Activated T-cell treated with anti-CD3 and anti-CD28 coated beads, Interleukin-2, amount 50 U/mL, for 72 hours (primary cell): ENCODE measurements around the gene GOLGB1. TPM values are rescaled to one million over a fixed set of nuclear protein-coding genes. Genes with fewer than 3 reads are reported as not detected.
A peak's percentile ranks its signal among the peaks of the same experiment; 100 is the strongest.
"Not testable (repeated sequence)": the region's sequence is repeated elsewhere in the genome, so short reads cannot be mapped to it uniquely, and the experiment has no call there.

Source experiments
- ATAC-seq, 2 donors: fragments of 150-1000 bp; cut with Tn5 transposase; replicated peaks in 1 of 2; 2 replicates each; pipeline ENCODE4 v1.10.0; 2021; ENCODE audit warnings: moderate library complexity in 2 of 2, mild to moderate bottlenecking in 1 of 2
- DNase-seq, 2 donors: peaks; one replicate each; pipeline ENCODE4 v3.0.0; 2021 to 2022; ENCODE audit warnings: mixed read lengths in 1 of 2
- H3K27ac Mint-ChIP-seq: one replicate; pipeline ENCODE4 v1.8.0; 2022; ENCODE audit warnings: mild to moderate bottlenecking, moderate library complexity, mixed read lengths
- H3K27me3 Mint-ChIP-seq: one replicate; pipeline ENCODE4 v1.8.0; 2022; ENCODE audit warnings: low read depth, mixed read lengths
- H3K36me3 Mint-ChIP-seq, 2 donors: one replicate each; pipeline ENCODE4 v1.8.0; 2022; ENCODE audit warnings: mixed read lengths in 2 of 2, mild to moderate bottlenecking in 1 of 2; ENCODE audit not compliant: insufficient read depth in 2 of 2
- H3K4me1 Mint-ChIP-seq: one replicate; pipeline ENCODE4 v1.8.0; 2022; ENCODE audit warnings: low read depth, mixed read lengths
- H3K4me3 Mint-ChIP-seq, 2 donors: one replicate each; pipeline ENCODE4 v1.8.0; 2022; ENCODE audit warnings: mild to moderate bottlenecking in 2 of 2, mixed read lengths in 2 of 2, moderate library complexity in 2 of 2
- H3K9me3 Mint-ChIP-seq, 2 donors: one replicate each; pipeline ENCODE4 v1.8.0; 2022; ENCODE audit warnings: mixed read lengths in 2 of 2
- total RNA-seq, 2 donors: library from RNA; stranded (reverse); gene quantifications; one replicate each; pipeline ENCODE4 v1.2.3, GENCODE V29; 2022

Gene GOLGB1
- total RNA-seq, 2 donors from 2014 or later = 26.5 to 33.1 TPM

DNA sequence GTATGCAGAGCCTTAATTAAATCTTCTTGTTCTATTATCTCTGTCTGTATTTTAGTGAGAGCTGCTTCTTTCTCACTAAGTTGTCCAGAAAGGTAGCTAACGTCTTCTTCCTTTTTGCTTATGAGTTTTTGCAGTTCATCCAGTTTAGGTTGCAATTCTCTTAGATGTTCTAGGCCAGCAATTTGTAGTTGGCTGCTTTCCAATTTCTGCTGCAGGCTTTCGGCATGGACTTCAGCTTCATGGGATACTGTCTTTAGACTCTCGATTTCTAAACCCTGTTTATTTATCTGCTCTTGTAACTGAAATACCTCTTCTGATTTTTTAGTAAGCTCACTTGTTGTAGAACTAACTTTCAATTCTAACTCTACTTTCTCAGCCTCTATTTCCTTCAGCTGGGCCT is 53.4 kb downstream of the GOLGB1 start:
- H3K4me3 Mint-ChIP-seq = no peak overlapping the region
- H3K9me3 Mint-ChIP-seq = no peaks in the 10 kb centered on the region
- no peaks in the 10 kb centered on the region for H3K27me3 Mint-ChIP-seq
- H3K4me1 Mint-ChIP-seq = peaks cover 12% of the 10 kb centered on the region
- H3K27ac Mint-ChIP-seq = no peak overlapping the region
- ATAC-seq (no peak), DNase-seq (no peak)
- peaks cover 14 to 16% of the 10 kb centered on the region in 2 donors for H3K36me3 Mint-ChIP-seq

DNA sequence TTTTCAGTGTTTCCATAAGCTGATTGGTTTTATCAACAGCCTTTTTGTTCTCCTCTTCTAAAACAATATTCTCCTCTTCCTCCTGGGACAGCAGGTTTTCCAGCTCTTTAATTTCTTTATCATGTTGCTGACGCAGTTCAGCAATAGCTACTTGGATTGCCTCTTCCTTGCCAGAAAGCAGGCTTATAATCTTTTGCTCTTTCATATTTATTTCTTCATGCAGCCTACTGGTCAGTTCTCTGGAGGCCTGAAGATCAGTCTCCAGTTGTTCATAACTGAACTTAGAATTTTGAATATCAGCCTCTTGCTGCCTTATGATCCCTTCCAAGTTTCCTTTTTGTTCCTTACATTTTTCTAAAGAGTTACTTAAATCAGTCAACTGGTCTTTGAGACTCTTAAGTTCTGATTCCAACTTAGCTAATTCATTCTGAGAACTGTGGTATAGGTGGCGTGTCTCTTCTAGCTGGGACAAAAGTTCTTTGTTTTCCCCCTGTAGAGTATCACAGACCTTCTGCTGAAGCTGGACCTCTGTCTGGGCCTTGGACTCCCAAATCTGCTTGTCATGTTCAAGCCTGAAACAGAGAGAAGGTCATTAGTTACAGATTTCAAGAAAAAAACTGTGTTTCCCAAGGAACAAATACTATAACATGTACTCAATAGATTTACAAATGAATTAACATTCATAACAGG is 57.4 kb downstream of the GOLGB1 start:
- Mint-ChIP-seq H3K9me3 (no peaks in the 10 kb centered on the region), H3K27ac (peak overlapping the region; percentile 54), H3K4me3 (no peak overlapping the region), H3K27me3 (no peaks in the 10 kb centered on the region), H3K36me3 (peaks cover 11 to 14% of the 10 kb centered on the region in 2 donors), H3K4me1 (peaks cover 18% of the 10 kb centered on the region)
- ATAC-seq (no peak), DNase-seq (no peak)

GRCh38 chr3:121690777-121691405 is 58.6 kb downstream of the GOLGB1 start:
- Mint-ChIP-seq H3K9me3 (no peaks in the 10 kb centered on the region), H3K27ac (peak overlapping the region; percentile 48), H3K27me3 (no peaks in the 10 kb centered on the region), H3K4me1 (peaks cover 18% of the 10 kb centered on the region), H3K4me3 (peak overlapping the region in 1 of 2 donors; percentile 53), H3K36me3 (peaks cover 15 to 20% of the 10 kb centered on the region in 2 donors)
- no peak for DNase-seq
- ATAC-seq = peak; percentile 60 to 71

DNA sequence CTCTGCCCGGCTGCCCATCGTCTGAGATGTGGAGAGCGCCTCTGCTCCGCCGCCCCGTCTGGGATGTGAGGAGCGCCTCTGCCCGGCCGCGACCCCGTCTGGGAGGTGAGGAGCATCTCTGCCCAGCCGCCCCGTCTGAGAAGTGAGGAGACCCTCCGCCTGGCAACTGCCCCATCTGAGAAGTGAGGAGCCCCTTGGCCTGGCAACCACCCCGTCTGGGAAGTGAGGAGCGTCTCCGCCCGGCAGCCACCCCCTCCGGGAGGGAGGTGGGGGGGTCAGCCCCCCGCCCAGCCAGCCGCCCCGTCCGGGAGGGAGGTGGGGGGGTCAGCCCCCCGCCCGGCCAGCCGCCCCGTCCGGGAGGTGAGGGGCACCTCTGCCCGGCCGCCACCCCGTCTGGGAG is 60.8 kb downstream of the GOLGB1 start:
- H3K9me3 Mint-ChIP-seq, H3K4me3 Mint-ChIP-seq: not testable (repeated sequence)

GRCh38 chr3:121681792-121682191 is 67.7 kb downstream of the GOLGB1 start:
- peaks cover 11% of the 10 kb centered on the region for H3K4me1 Mint-ChIP-seq
- H3K36me3 Mint-ChIP-seq = peaks cover 19 to 31% of the 10 kb centered on the region in 2 donors
- H3K27me3 Mint-ChIP-seq = no peaks in the 10 kb centered on the region
- peaks cover 2 to 9% of the 10 kb centered on the region in 2 donors for H3K9me3 Mint-ChIP-seq
- peak; percentile 89 to 94 for ATAC-seq
- H3K27ac Mint-ChIP-seq = no peak overlapping the region
- no peak overlapping the region for H3K4me3 Mint-ChIP-seq
- DNase-seq = peak; percentile 9 to 13

More for the DNA sequence above, 60.8 kb downstream of the GOLGB1 start:
- ATAC-seq, DNase-seq, H3K27me3 Mint-ChIP-seq, H3K27ac Mint-ChIP-seq: not testable (repeated sequence)
- Mint-ChIP-seq H3K36me3 (peaks cover 23 to 32% of the 10 kb centered on the region in 2 donors), H3K4me1 (peaks cover 18% of the 10 kb centered on the region)

DNA sequence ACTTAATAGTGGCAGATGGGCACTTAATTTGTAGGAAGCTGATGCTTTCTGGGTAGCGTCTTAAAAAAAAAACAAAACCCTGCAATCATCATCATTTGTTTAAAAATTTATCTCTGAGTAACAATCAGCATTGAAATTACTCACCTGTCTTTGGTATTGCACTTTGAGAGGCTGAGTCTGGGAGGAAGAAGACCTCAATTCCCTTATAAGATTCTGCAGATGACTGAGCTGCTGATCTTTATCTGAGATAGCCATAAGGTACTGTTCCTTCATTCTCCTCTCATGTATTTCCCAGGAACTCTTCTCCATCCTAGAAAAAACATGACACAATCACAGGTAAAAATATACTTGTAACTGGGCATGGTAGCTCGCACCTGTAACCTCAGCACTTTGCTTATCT is 72.4 kb downstream of the GOLGB1 start:
- H3K4me3 Mint-ChIP-seq = no peak overlapping the region
- no peaks in the 10 kb centered on the region for H3K27me3 Mint-ChIP-seq
- H3K27ac Mint-ChIP-seq = no peak overlapping the region
- no peak for DNase-seq
- no peak for ATAC-seq
- H3K36me3 Mint-ChIP-seq = peaks cover 3 to 27% of the 10 kb centered on the region in 2 donors
- H3K9me3 Mint-ChIP-seq = no peaks in the 10 kb centered on the region
- peaks cover 11% of the 10 kb centered on the region for H3K4me1 Mint-ChIP-seq

- no peak for DNase-seq
- Mint-ChIP-seq H3K9me3 (no peaks in the 10 kb centered on the region), H3K27me3 (no peaks in the 10 kb centered on the region), H3K36me3 (peaks cover 5 to 25% of the 10 kb centered on the region in 2 donors), H3K4me1 (no peaks in the 10 kb centered on the region), H3K4me3 (no peak overlapping the region), H3K27ac (no peak overlapping the region)
- ATAC-seq = no peak
Measured at GRCh38 chr3:121670676-121671075, 78.9 kb downstream of the GOLGB1 start.

- no peak for ATAC-seq
- H3K9me3 Mint-ChIP-seq = no peaks in the 10 kb centered on the region
- no peak for DNase-seq
- H3K4me1 Mint-ChIP-seq = no peaks in the 10 kb centered on the region
- peaks cover 5 to 17% of the 10 kb centered on the region in 2 donors for H3K36me3 Mint-ChIP-seq
- H3K27ac Mint-ChIP-seq = no peak overlapping the region
- no peak overlapping the region for H3K4me3 Mint-ChIP-seq
- no peaks in the 10 kb centered on the region for H3K27me3 Mint-ChIP-seq
Measured at GRCh38 chr3:121667333-121667732, 82.2 kb downstream of the GOLGB1 start.

- no peaks in the 10 kb centered on the region for H3K27me3 Mint-ChIP-seq
- no peak overlapping the region for H3K27ac Mint-ChIP-seq
- peaks cover 14% of the 10 kb centered on the region for H3K4me1 Mint-ChIP-seq
- ATAC-seq (no peak), DNase-seq (no peak)
- H3K9me3 Mint-ChIP-seq = no peaks in the 10 kb centered on the region
- peaks cover 5 to 18% of the 10 kb centered on the region in 2 donors for H3K36me3 Mint-ChIP-seq
- no peak overlapping the region for H3K4me3 Mint-ChIP-seq
Measured at GRCh38 chr3:121665488-121665887, 84.1 kb downstream of the GOLGB1 start.

DNA sequence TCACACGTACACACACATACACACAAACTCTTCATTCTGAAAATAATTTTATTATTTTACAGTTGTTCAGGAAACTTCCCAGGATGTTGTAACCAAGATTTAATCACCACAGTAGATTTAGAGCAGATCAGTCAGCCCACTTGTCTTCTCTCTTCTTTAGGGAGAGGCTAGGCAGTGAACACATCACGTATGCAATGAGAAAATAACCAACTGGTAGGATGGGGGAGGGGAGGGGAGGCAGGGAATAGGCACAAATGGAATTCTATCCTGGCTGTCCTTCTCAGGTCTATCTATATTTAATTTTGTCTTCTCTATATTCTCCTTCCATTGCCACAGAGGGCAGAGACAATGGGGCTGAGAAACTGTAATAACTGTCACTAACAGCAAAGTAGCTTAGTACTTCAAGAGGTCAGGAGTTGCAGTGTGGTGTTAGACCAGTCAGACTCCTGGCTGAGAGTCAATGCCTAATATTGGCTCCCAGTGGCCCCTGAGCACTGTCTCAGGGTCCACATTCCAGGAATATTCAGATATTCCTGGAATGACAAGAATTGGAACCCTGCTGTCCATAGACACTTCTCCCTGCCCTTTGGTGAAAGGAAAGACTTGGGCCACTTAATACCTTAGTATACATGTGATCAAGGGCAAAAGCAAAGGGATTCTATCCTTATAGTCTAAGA is 86.2 kb downstream of the GOLGB1 start:
- H3K4me3 Mint-ChIP-seq = no peak overlapping the region
- no peaks in the 10 kb centered on the region for H3K27me3 Mint-ChIP-seq
- H3K36me3 Mint-ChIP-seq = peaks cover 9 to 19% of the 10 kb centered on the region in 2 donors
- H3K9me3 Mint-ChIP-seq = no peaks in the 10 kb centered on the region
- H3K4me1 Mint-ChIP-seq = peaks cover 35% of the 10 kb centered on the region
- ATAC-seq = no peak
- no peak for DNase-seq
- H3K27ac Mint-ChIP-seq = no peak overlapping the region

DNA sequence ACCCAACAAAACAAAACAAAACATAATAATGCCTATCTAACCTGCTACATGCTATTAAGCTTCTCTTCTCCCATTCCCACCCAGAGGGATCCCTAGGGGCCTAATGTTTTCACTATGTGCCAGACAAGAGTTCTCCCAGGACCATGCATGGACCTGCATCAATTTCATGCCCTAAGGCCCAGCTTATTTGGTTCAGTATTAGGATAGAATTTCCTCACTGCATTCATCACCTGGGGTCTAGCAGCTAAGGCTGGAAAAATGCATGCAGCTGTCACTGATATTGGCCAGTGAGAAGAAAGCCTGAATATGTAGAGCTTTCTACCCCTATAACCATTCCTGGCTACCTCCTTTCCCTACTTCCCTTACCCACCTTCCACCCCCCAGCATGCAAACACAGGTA is 86.8 kb downstream of the GOLGB1 start:
- H3K27ac Mint-ChIP-seq = no peak overlapping the region
- DNase-seq (no peak), ATAC-seq (no peak)
- H3K27me3 Mint-ChIP-seq = no peaks in the 10 kb centered on the region
- no peaks in the 10 kb centered on the region for H3K9me3 Mint-ChIP-seq
- H3K4me1 Mint-ChIP-seq = peaks cover 41% of the 10 kb centered on the region
- H3K36me3 Mint-ChIP-seq = peaks cover 12 to 21% of the 10 kb centered on the region in 2 donors
- no peak overlapping the region for H3K4me3 Mint-ChIP-seq

GRCh38 chr3:121661376-121661775 is 88.2 kb downstream of the GOLGB1 start:
- Mint-ChIP-seq H3K36me3 (peaks cover 20 to 32% of the 10 kb centered on the region in 2 donors), H3K27ac (peak overlapping the region; percentile 99), H3K27me3 (no peaks in the 10 kb centered on the region), H3K4me1 (peaks cover 55% of the 10 kb centered on the region), H3K4me3 (peak overlapping the region; percentile 87 to 95), H3K9me3 (no peaks in the 10 kb centered on the region)
- DNase-seq (no peak), ATAC-seq (no peak)
